Calu3 (cell line): ENCODE measurements around the gene COTL1. TPM values are rescaled to one million over a fixed set of nuclear protein-coding genes. Genes with fewer than 3 reads are reported as not detected.
"Not testable (repeated sequence)": the region's sequence is repeated elsewhere in the genome, so short reads cannot be mapped to it uniquely, and the experiment has no call there.

Source experiments
- BruUV-seq: library from RNA; stranded (reverse); fragments of 400-500 nt; replicated peaks from 2 replicates; lab custom pipeline; 2021; lab: Mats Ljungman, UMichigan
- CTCF ChIA-PET: fragments of 300-600 bp; sonication (Branson Sonifier 250); formaldehyde crosslinking; loops from one replicate; lab custom pipeline; 2022; ENCODE audit warnings: antibody characterized with exemption; lab: Charles Lee
- DNase-seq: peaks from one replicate; pipeline ENCODE4 v3.0.0; 2022
- H3K27ac Mint-ChIP-seq: one replicate; pipeline ENCODE4 v1.8.0; 2022; ENCODE audit warnings: mixed read lengths; ENCODE audit not compliant: unreplicated experiment
- H3K27me3 Mint-ChIP-seq: one replicate; pipeline ENCODE4 v1.8.0; 2022; ENCODE audit warnings: mixed read lengths; ENCODE audit not compliant: unreplicated experiment
- H3K36me3 Mint-ChIP-seq: one replicate; pipeline ENCODE4 v1.8.0; 2022; ENCODE audit warnings: mild to moderate bottlenecking, moderate library complexity, mixed read lengths; ENCODE audit not compliant: insufficient read depth, unreplicated experiment
- H3K4me1 Mint-ChIP-seq: one replicate; pipeline ENCODE4 v1.8.0; 2022; ENCODE audit warnings: mild to moderate bottlenecking, low read depth, mixed read lengths; ENCODE audit not compliant: unreplicated experiment
- H3K4me3 Mint-ChIP-seq: one replicate; pipeline ENCODE4 v1.8.0; 2022; ENCODE audit warnings: mild to moderate bottlenecking, low read depth, moderate library complexity, mixed read lengths; ENCODE audit not compliant: unreplicated experiment
- H3K9me3 Mint-ChIP-seq: one replicate; pipeline ENCODE4 v1.8.0; 2022; ENCODE audit warnings: low read depth, mixed read lengths; ENCODE audit not compliant: unreplicated experiment
- intact Hi-C: fragments of 100-400 bp; cut with micrococcal nuclease; formaldehyde crosslinking; loops from one replicate; pipeline ENCODE4 v1.10.0; 2022; ENCODE audit not compliant: unreplicated experiment
- total RNA-seq: library from RNA; stranded (reverse); gene quantifications from 2 replicates; pipeline ENCODE4 v1.2.3, GENCODE V29; 2022
- TF ChIP-seq, protein P1 (sequence below): fragments of 200-600 bp; IDR thresholded peaks from one replicate; pipeline ENCODE4 v1.8.0; 2022; ENCODE audit warnings: antibody characterized with exemption; ENCODE audit not compliant: unreplicated experiment

Gene COTL1
- total RNA-seq, 1 experiment from 2014 or later: 343 TPM

DNA sequence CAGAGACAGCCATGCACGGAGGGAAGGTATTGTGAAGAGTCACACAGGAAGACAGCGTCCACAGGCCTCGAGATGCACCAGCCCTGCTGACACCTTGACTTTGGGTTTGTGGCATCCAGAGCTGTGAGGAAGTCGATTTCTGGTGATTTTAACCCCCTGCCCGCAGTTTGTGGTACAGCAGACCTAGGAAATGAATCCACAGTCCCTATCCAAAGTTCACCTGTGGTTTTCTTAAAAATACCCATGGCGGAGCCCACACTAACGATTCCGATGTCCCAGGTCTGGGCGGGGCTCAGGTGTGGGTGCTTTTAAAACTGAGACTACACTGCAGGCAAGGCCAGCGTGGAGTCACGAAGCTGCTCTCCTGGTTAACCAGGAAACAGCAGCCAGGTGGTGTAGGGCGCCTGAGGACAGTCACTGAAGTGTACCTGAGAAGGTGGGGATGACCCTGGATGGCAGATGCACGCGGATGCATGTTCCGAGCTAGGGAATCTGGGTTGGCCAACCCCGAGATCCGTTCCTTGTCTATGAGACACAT is 99.0 kb downstream of the COTL1 start:
- no TSS peak for BruUV-seq
- Mint-ChIP-seq H3K9me3 (no peaks in the 10 kb centered on the region), H3K4me1 (peaks cover 14% of the 10 kb centered on the region), H3K27ac (no peak overlapping the region), H3K4me3 (no peak overlapping the region), H3K27me3 (no peaks in the 10 kb centered on the region), H3K36me3 (peaks cover 5% of the 10 kb centered on the region)
- intact Hi-C loops: no loop called here
- TF ChIP-seq, protein P1, sequence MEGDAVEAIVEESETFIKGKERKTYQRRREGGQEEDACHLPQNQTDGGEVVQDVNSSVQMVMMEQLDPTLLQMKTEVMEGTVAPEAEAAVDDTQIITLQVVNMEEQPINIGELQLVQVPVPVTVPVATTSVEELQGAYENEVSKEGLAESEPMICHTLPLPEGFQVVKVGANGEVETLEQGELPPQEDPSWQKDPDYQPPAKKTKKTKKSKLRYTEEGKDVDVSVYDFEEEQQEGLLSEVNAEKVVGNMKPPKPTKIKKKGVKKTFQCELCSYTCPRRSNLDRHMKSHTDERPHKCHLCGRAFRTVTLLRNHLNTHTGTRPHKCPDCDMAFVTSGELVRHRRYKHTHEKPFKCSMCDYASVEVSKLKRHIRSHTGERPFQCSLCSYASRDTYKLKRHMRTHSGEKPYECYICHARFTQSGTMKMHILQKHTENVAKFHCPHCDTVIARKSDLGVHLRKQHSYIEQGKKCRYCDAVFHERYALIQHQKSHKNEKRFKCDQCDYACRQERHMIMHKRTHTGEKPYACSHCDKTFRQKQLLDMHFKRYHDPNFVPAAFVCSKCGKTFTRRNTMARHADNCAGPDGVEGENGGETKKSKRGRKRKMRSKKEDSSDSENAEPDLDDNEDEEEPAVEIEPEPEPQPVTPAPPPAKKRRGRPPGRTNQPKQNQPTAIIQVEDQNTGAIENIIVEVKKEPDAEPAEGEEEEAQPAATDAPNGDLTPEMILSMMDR: no peak
- DNase-seq: no peak
- CTCF ChIA-PET: interaction anchor here (0.5 to 0.9 kb wide), 3 partner anchors 14 to 1318 kb away, joined by 4 to 5 read pairs (median 4); no protein-coding TSS in a partner anchor

DNA sequence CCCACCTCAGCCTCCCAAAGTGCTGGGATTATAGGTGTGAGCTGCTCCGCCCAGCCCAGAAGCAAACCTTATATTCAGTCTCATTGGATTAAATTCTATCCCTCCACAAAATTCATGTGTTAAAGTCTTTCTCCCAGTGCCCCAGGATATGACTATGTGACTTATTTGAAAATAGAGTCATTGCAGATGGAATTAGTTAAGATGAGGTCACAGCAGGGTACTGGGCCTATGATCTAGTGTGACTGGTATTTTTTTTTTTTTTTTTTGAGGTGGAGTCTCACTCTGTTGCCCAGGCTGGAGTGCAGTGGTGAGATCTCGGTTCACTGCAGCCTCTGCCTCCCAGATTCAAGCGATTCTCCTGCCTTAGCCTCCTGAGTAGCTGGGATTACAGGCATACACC is 99.7 kb downstream of the COTL1 start:
- H3K27ac Mint-ChIP-seq, BruUV-seq, H3K36me3 Mint-ChIP-seq, intact Hi-C loops, H3K4me3 Mint-ChIP-seq, H3K27me3 Mint-ChIP-seq, DNase-seq, H3K9me3 Mint-ChIP-seq: not testable (repeated sequence)
- peaks cover 21% of the 10 kb centered on the region for H3K4me1 Mint-ChIP-seq
- CTCF ChIA-PET: interaction anchor here (0.6 to 0.9 kb wide), 3 partner anchors 15 to 1318 kb away, joined by 4 to 5 read pairs (median 4); no protein-coding TSS in a partner anchor

DNA sequence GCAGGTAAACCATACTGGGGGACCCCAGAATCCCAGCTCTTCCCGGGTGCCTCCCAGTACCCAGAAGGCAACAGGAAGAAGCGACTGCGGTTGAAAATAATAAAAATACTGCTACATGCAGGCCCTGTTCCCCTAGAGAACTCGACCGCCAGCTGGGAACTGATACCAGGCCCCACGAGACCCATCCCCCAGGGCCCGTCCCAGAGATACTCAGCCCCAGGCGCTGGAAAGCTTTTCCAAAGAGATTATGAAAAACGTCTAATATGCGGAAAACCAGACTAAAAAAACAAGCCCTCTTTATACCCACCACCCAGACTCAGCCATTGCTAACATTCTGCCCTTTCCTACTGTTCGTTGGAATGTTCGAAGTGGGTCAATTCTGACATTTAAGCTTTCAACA is 100.5 kb downstream of the COTL1 start:
- TF ChIP-seq, protein P1: no peak
- no peaks in the 10 kb centered on the region for H3K27me3 Mint-ChIP-seq
- intact Hi-C loops: no loop called here
- CTCF ChIA-PET: no interaction called here
- no TSS peak for BruUV-seq
- no peak for DNase-seq
- H3K4me1 Mint-ChIP-seq: peaks cover 26% of the 10 kb centered on the region
- H3K27ac Mint-ChIP-seq: no peak overlapping the region
- peaks cover 5% of the 10 kb centered on the region for H3K36me3 Mint-ChIP-seq
- H3K9me3 Mint-ChIP-seq: no peaks in the 10 kb centered on the region
- no peak overlapping the region for H3K4me3 Mint-ChIP-seq

Other genes starting within 250 kb of the COTL1 start
- gene ATP2C2, start 249.5 kb downstream of the COTL1 start, total RNA-seq: 30.5 and 33.9 TPM in 2 replicates
- gene MEAK7, start 113.4 kb downstream of the COTL1 start, total RNA-seq: 27.6 and 29.5 TPM in 2 replicates
- 90.4 and 93.6 TPM in 2 replicates for gene KLHL36, start 30.4 kb upstream of the COTL1 start, total RNA-seq
- 141 and 152 TPM in 2 replicates for gene USP10, start 81.9 kb upstream of the COTL1 start, total RNA-seq
- 5.9 and 6.5 TPM in 2 replicates for gene CRISPLD2, start 201.9 kb upstream of the COTL1 start, total RNA-seq